GM12873 (cell line): Measurements from ENCODE around the gene CBARP.

Experiments
- TF ChIP-seq, protein P1 (sequence below): IDR thresholded peaks from 2 replicates; pipeline ENCODE4 v1.5.1; 2012; ENCODE audit warnings: low read depth, mild to moderate bottlenecking, moderate library complexity, low read length, control low read depth; ENCODE audit not compliant: insufficient read depth; ENCODE audit errors: missing control alignments

Gene CBARP

DNA sequence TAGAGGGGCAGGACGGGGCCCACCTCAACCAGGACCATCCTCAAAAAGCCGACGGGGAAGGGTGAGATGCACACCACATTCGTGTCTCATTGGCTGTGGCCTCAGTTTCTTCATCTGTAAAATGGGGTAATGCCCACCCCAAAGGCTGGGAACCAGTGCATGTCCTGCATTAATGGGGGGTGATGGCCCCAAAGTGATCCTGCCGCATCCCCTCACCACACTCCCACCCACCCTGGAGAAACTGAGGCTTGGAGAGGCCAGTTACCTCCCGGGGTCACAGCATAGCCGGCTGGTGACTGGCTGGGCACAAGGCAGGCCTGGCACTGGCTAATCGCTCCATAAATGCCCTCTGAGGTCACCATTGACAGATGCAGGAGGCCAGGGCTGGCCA, 9.9 kb upstream of the CBARP start:
- TF ChIP-seq, protein P1, sequence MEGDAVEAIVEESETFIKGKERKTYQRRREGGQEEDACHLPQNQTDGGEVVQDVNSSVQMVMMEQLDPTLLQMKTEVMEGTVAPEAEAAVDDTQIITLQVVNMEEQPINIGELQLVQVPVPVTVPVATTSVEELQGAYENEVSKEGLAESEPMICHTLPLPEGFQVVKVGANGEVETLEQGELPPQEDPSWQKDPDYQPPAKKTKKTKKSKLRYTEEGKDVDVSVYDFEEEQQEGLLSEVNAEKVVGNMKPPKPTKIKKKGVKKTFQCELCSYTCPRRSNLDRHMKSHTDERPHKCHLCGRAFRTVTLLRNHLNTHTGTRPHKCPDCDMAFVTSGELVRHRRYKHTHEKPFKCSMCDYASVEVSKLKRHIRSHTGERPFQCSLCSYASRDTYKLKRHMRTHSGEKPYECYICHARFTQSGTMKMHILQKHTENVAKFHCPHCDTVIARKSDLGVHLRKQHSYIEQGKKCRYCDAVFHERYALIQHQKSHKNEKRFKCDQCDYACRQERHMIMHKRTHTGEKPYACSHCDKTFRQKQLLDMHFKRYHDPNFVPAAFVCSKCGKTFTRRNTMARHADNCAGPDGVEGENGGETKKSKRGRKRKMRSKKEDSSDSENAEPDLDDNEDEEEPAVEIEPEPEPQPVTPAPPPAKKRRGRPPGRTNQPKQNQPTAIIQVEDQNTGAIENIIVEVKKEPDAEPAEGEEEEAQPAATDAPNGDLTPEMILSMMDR: no peak

DNA sequence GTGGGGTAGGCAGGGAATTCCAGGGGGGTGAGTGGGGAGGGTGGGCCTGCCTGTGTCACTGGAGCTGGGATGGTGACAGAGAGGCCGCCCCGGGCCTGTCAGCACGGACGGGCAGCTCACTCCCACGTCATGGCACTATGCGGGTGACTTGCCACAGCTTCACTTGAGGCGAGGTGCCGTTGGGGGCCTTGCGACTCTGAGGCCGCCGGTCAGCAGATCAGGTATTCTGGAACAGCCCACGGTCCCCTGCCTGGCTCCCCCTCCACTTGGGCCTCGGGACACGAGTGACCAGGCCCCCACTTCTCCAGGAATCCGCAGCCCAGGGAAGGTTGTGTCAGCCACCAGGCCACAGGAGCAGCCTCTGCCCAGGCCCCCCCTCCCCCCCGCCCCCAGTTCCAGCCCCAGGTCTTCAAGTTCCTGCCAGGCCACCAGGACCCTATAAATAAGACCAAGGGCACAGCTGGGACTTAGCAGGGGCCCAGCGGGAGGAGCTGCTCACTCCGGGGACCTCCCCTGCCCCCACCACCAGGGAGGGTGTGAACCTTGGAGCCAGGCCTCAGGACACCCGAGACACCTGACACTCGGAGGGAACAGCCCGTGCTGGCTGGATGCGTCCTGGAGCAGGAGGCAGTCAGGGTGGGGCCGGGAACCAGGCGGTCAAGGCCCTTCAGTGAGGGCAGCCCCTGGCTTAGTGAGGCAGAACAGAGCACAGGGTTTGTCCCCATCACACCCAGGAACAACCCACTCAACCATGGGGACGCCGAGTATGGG, 7.9 kb upstream of the CBARP start:
- TF ChIP-seq, protein P1: no peak

DNA sequence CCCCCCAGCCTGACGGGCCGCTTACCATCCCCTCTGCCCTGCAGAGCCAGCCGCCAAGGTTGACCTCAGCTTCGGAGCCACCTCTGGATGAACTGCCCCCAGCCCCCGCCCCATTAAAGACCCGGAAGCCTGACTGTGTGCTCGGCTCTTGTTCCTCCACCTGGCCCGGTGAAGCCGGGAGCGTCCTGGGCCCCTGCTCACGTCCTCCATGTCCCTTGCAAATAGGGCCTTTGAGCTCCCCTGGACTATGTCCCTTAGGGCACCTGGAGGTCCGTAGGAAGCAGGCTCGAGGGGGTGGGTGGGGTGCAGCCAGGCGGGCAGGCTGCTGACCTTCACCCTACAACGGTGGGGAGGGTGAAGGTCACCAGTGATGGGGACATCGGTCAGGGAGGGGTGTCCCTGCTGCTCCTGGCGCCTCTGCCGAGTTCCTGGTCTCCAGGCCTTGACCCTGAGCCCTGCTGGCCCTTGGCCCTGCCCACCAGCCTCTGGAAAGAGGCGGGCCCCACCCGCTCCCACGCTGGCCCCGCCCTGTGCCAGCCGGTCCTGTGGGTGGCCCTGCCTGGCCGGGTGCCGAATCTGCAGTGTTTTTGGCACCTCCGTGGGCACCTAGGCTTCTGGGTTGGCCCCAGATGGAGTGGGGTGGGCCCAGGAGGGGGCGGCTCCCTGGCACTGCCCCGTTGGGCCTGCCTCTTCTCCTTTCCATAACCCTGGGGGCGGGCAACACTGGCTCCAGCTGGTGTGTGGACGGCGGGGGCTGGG, 7.1 kb upstream of the CBARP start:
- TF ChIP-seq, protein P1: no peak

DNA sequence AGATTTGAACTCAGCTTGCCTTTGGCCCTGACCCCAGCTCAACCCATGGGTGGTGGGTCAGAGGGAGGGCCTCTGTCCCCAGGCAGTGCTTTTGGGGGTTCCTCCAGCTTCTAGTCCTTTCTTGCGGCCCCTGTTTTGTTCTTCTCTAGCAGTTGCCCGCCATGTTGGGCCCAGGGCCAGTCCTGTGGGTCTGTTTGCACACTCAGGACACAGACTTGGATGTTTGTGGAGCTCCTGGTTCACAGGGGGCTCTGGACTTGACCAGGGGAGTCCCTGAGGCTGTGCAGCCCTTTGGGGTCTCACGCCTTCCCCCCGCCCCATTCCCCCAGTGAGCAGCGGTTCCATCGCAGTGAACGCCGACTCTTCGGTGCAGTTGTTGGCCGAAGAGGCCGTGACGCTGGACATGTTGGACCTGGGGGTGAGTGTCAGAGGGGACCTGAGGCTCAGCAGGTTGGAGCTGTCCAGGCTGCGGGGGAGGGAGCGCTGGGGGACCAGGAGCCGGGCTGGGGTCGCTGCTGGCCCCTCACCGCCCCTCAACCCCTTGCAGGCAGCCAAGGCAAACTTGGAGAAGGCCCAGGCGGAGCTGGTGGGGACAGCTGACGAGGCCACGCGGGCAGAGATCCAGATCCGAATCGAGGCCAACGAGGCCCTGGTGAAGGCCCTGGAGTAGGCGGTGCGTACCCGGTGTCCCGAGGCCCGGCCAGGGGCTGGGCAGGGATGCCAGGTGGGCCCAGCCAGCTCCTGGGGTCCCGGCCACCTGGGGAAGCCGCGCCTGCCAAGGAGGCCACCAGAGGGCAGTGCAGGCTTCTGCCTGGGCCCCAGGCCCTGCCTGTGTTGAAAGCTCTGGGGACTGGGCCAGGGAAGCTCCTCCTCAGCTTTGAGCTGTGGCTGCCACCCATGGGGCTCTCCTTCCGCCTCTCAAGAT, 6.2 kb upstream of the CBARP start:
- TF ChIP-seq, protein P1: peak; percentile 96

DNA sequence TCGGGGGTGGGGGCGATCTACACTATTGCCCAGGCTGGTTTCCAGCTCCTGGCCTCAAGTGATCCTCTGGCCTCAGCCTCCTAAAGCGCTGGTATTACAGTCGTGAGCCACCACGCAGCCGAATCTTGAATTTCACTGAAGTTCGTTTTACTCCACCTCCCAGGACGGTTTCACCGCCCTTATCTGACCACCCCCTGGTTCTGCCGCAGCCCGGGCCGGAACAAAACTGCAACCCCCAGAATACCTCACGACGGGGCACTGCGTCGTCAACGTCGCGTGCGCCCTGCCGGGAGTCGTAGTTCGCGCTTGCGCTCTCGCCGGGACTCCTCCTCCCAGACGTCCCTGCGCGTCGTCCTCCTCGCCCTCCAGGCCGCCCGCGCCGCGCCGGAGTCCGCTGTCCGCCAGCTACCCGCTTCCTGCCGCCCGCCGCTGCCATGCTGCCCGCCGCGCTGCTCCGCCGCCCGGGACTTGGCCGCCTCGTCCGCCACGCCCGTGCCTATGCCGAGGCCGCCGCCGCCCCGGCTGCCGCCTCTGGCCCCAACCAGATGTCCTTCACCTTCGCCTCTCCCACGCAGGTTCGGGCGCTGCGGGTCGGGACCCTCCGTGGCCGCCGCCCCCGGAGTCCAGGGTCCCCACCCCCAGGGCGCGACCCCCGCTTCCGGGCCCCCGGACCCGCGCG, 3.8 kb upstream of the CBARP start, which contains the start of gene ATP5F1D:
TSS of gene ATP5F1D (plus strand) at position 335 of the 679 bp plus-strand sequence. CDS start at position 435, 100 bp downstream.
- TF ChIP-seq, protein P1: no peak

DNA sequence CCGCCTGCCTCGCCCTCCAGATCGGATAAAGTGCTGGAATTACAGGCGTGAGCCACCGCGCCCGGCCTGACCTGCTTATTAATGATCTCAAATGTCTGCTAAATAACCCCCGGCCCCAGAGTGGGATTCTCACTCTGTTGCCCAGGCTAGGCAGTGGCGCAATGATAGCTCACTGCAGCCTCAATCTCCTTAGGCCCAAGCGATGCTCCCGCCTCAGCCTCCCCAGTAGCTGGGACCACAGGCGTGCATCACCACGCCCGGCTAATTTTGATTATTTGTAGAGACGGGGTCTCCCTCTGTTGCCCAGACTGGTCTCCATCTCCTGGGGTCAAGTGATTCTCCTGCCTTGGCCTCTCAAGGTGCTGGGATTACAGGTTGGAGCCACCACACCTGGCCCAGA, 3.1 kb upstream of the CBARP start:
- TF ChIP-seq, protein P1: peak; percentile 3
